ENCODE measurements around the gene DNAJC7. TPM values are rescaled to one million over a fixed set of nuclear protein-coding genes. Genes with fewer than 3 reads are reported as not detected.
A peak's percentile ranks its signal among the peaks of the same experiment; 100 is the strongest.

DNAJC7 gene
- total RNA-seq, 2 experiments from 2014 or later, result 79.7 to 80.9 TPM

DNA sequence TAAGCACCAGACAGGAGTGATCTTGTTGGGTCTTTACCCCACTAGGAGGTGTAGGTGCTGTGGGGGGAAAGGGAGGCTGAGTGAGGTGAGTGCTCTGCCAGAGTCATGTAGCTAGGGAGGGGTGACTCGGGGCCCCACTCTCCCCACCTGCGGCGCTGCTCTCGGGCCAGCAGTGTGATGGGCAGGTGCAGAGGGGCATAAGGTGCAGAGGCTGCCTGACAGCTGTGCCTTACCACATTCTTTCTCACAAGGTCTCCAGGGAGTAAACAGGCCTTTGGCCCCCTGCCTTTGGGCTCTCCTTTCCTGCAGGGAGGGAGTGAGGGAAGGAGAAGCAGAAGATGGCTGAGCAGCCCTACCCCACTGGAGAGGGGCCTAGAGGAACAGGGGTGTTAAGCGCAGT is 55.1 kb downstream of the DNAJC7 start:
- DNase-seq, result no peak
- Mint-ChIP-seq H3K4me3 (no peak overlapping the region), H3K4me1 (ENCODE audit: low read depth) (peaks cover 14% of the 10 kb centered on the region), H3K27ac (no peak overlapping the region), H3K9me3 (no peaks in the 10 kb centered on the region), H3K27me3 (no peaks in the 10 kb centered on the region), H3K36me3 (no peaks in the 10 kb centered on the region)
- ChIA-PET POLR2A (no interaction called here), CTCF (interaction anchor here (0.6 to 4.8 kb wide), 6 partner anchors 26 to 156 kb away, joined by 3 to 43 read pairs (median 4); partner anchors contain the start of gene DHX58)
- intact Hi-C loops (cut with micrococcal nuclease), result no loop called here

DNA sequence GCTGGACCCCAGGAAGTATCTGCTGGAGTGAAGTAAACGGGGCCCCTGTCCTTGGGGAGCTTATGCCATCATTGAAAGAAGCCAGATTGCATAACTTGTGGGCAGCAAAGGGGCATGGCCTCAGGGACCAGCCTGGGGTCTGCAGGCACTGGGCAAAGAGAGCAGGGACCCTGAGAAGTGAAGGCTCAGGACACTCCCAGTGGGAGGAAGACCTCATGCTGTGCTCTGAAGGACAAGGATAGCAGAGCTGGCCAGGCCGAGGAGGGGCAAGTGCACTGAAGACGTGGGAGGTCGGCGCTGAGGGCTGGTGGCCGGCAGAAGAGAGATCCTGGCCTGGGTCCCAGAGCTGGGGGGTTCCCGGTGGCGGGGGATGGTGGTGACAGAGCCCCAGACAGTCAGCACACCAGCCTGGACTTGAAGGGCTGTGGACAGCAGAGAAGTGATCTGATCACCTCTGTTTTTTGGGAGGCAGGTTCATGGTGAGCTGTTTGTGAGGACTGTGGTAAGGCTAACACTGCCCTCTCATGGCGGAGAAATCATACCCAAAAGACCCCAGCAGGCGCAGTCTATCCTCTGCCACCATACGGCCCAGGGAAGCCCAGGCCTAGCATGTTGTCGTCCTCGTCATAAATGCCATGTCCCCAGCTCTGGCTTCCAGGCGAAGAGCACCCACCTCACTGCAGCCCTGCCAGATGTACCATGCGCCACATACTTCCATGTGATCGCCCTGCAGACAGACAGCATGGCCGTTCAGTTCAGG is 57.7 kb downstream of the DNAJC7 start:
- H3K4me3 Mint-ChIP-seq, result no peak overlapping the region
- peak; percentile 22 for DNase-seq
- POLR2A ChIA-PET, result interaction anchor here (1.5 kb wide), 1 partner anchor 148 kb away, joined by 3 read pairs; the partner anchor contains the start of gene P3H4
- H3K9me3 Mint-ChIP-seq, result no peaks in the 10 kb centered on the region
- intact Hi-C loops (cut with micrococcal nuclease), result no loop called here
- H3K27ac Mint-ChIP-seq, result no peak overlapping the region
- H3K36me3 Mint-ChIP-seq, result no peaks in the 10 kb centered on the region
- CTCF ChIA-PET, result interaction anchor here (1.2 to 1.5 kb wide), 3 partner anchors 25 to 159 kb away, joined by 3 read pairs; no protein-coding TSS in a partner anchor
- H3K4me1 Mint-ChIP-seq (ENCODE audit: low read depth), result no peaks in the 10 kb centered on the region
- no peaks in the 10 kb centered on the region for H3K27me3 Mint-ChIP-seq

DNA sequence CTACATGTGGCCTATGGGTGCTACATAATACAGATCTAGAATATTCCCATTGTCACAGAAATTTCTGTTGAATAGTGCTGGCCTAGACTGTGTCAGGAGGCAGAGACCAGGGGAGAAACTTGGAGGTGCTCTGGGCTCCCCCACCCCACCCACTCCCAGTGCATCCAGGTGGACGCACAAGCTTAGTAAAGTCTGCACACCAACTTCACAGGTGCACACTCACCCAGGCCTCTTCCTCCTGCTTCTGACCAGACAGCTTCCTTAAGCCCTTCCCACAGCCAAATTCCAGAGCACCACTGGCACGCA is 58.3 kb downstream of the DNAJC7 start:
- H3K4me3 Mint-ChIP-seq, result no peak overlapping the region
- DNase-seq, result no peak
- H3K9me3 Mint-ChIP-seq, result no peaks in the 10 kb centered on the region
- H3K4me1 Mint-ChIP-seq (ENCODE audit: low read depth), result no peaks in the 10 kb centered on the region
- H3K27me3 Mint-ChIP-seq, result no peaks in the 10 kb centered on the region
- no peaks in the 10 kb centered on the region for H3K36me3 Mint-ChIP-seq
- ChIA-PET CTCF (interaction anchor here (1.2 kb wide), 1 partner anchor 107 kb away, joined by 3 read pairs; no protein-coding TSS in a partner anchor), POLR2A (interaction anchor here (1.5 kb wide), 1 partner anchor 148 kb away, joined by 3 read pairs; the partner anchor contains the start of gene P3H4)
- H3K27ac Mint-ChIP-seq, result no peak overlapping the region
- intact Hi-C loops (cut with micrococcal nuclease), result no loop called here

DNA sequence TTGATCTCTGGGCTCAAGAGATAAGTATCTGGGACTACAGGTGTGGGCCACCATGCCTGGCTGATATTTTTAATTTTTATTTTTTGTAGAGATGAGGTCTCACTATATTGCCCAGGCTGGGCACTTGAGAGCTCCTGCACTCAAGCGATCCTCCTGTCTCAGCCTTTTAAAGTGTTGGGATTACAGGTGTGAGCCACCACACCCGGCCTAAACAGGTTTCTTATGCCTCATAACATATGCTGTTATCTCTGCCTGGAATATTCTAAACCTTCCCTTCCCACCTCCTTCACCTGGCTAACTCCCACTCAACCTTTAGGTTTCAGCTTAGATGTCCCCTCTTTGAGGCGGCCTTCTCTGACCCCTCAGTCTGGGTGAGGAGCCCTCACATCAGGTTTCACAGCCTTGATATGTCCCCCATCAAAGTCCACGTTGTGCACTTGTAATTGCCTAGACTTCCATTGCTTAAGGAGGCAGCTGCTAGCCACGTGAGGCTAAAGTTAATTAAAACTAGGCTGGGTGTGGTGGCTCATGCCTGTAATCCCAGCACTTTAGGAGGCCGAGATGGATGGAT is 59.3 kb downstream of the DNAJC7 start:
- intact Hi-C loops (cut with micrococcal nuclease), result no loop called here
- H3K27me3 Mint-ChIP-seq, result no peaks in the 10 kb centered on the region
- H3K4me3 Mint-ChIP-seq, result no peak overlapping the region
- H3K27ac Mint-ChIP-seq, result no peak overlapping the region
- no peak for DNase-seq
- CTCF ChIA-PET, result interaction anchor here (0.7 kb wide), 1 partner anchor 111 kb away, joined by 3 read pairs; no protein-coding TSS in a partner anchor
- POLR2A ChIA-PET, result no interaction called here
- H3K36me3 Mint-ChIP-seq, result no peaks in the 10 kb centered on the region
- H3K9me3 Mint-ChIP-seq, result no peaks in the 10 kb centered on the region
- no peaks in the 10 kb centered on the region for H3K4me1 Mint-ChIP-seq (ENCODE audit: low read depth)

DNA sequence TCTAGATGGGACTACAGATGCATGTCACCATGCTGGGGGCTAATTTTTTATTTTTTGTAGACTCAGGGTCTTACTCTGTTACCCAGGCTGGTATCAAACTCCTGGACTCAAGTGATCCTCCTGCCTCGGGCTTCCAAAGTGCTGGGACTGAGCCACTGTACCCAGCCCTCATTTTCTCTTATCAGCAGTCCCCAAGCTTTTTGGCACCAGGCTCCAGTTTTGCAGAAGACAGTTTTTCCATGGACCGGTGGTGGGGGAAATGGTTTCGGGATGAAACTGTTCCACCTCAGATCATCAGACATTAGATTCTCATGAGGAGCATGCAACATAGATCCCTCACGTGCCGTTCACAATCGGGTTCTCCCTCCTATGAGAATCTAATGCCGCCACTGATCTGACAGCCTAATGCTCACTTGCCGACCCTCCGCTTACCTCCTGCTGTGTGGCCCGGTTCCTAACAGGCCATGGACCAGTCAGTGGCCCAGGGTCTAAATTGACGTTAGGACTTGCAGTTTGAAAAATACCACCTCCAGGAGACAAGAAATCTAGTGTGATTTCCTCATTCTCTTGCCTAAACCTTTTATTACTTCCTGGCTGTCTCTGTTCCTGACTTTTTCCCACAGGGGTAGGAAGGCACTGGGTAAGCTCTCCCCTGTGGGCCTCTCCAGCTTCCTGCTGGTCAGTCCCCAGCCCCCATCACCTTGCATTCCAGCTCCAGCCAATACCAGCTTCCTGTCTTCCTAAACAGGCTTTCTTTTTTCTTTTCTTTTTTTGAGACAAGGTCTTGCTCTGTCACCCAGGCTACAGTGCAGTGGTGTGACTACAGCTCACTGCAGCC is 60.0 kb downstream of the DNAJC7 start:
- no peak for DNase-seq
- Mint-ChIP-seq H3K27ac (no peak overlapping the region), H3K27me3 (no peaks in the 10 kb centered on the region), H3K36me3 (no peaks in the 10 kb centered on the region), H3K9me3 (no peaks in the 10 kb centered on the region), H3K4me1 (ENCODE audit: low read depth) (no peaks in the 10 kb centered on the region), H3K4me3 (no peak overlapping the region)
- intact Hi-C loops (cut with micrococcal nuclease), result no loop called here
- CTCF ChIA-PET, result no interaction called here
- POLR2A ChIA-PET, result no interaction called here

DNA sequence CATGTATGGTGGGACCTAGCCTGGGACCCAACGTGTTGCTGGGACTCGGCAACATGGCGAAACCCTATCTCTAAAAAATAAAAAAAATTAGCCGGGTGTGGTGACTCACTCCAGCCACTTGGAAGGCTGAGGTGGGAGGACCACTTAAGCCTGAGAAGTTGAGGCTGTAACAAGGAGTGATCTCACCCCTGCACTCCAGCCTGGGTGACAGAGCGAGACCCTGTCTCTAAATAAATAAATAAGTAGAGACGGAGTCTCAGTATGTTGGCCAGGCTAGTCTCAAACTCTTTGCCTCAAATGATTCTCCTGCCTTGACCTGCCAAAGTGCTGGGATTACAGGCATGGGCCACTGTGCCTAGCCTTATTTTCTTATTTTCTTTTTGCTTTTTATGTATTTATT is 60.7 kb downstream of the DNAJC7 start:
- intact Hi-C loops (cut with micrococcal nuclease), result no loop called here
- no peaks in the 10 kb centered on the region for H3K27me3 Mint-ChIP-seq
- CTCF ChIA-PET, result no interaction called here
- no peak for DNase-seq
- POLR2A ChIA-PET, result no interaction called here
- no peaks in the 10 kb centered on the region for H3K4me1 Mint-ChIP-seq (ENCODE audit: low read depth)
- no peak overlapping the region for H3K27ac Mint-ChIP-seq
- no peak overlapping the region for H3K4me3 Mint-ChIP-seq
- no peaks in the 10 kb centered on the region for H3K36me3 Mint-ChIP-seq
- no peaks in the 10 kb centered on the region for H3K9me3 Mint-ChIP-seq

DNA sequence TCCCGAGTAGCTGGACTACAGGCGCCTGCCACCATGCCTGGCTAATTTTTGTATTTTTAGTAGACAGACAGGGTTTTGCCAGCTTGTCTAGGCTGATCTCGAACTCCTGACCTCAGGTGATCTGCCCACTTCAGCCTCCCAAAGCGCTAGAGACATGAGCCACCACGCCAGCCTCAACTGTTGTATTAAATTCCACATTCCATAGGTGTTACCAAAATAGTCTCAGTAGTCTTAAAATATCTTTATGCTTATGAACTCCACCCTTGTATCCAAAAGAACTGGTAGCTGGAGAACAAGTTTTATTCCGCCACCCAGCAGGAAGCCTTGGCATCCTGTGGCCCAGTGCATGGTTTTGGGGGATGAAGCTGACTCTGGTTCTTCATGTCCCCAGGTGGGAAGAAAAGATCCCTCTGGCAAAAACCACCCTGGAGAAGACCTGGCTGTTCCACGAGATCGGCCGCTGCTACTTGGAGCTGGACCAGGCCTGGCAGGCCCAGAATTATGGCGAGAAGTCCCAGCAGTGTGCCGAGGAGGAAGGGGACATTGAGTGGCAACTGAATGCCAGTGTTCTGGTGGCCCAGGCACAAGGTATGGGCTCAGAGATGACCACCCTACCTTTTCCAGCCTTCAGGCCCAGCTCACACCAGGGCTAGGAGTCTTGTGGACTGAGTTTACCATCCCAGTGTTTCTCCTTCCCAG is 68.3 kb downstream of the DNAJC7 start:
- no peak overlapping the region for H3K27ac Mint-ChIP-seq
- no peaks in the 10 kb centered on the region for H3K4me1 Mint-ChIP-seq (ENCODE audit: low read depth)
- no peaks in the 10 kb centered on the region for H3K27me3 Mint-ChIP-seq
- CTCF ChIA-PET, result interaction anchor here (1.3 kb wide), 1 partner anchor 16 kb away, joined by 5 read pairs; no protein-coding TSS in a partner anchor
- intact Hi-C loops (cut with micrococcal nuclease), result no loop called here
- no peaks in the 10 kb centered on the region for H3K36me3 Mint-ChIP-seq
- POLR2A ChIA-PET, result no interaction called here
- no peak for DNase-seq
- H3K9me3 Mint-ChIP-seq, result no peaks in the 10 kb centered on the region
- no peak overlapping the region for H3K4me3 Mint-ChIP-seq

DNA sequence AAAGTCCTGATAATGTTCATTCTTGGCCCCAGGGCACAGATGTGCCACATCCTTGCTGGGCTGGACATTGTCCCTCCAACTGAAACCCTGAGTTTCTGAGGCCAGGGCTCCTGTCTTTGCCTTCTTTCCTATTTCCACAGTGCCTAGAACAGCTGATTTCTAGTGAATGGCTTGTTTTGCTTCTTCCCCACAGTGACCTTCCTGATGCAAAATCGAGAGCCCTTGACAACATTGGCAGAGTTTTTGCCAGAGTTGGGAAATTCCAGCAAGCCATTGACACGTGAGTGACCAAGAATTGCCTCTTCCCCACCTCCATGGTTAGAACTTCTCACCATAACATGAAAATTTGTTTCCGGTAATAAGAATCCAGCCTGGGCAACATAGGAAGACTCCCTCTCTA is 72.3 kb downstream of the DNAJC7 start:
- no peaks in the 10 kb centered on the region for H3K27me3 Mint-ChIP-seq
- H3K27ac Mint-ChIP-seq, result no peak overlapping the region
- no peaks in the 10 kb centered on the region for H3K36me3 Mint-ChIP-seq
- H3K4me1 Mint-ChIP-seq (ENCODE audit: low read depth), result no peaks in the 10 kb centered on the region
- CTCF ChIA-PET, result no interaction called here
- no peaks in the 10 kb centered on the region for H3K9me3 Mint-ChIP-seq
- intact Hi-C loops (cut with micrococcal nuclease), result no loop called here
- no peak overlapping the region for H3K4me3 Mint-ChIP-seq
- no peak for DNase-seq
- POLR2A ChIA-PET, result no interaction called here

DNA sequence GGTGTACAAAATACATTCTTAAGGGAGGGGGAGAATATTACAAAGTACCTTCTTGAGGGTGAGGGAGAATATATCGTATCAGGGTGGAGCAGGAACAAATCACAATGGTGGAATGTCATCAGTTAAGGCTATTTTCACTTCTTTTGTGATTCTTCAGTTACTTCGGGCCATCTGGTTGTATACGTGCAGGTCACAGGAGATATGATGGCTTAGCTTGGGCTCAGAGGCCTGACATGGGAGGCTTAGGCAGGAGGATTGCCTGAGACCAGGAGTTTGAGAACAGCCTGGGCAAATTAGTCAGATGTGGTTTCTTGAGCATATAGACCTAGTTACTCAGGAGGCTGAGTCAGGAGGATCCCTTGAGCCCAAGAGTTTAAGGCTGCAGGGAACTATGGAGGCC is 73.7 kb downstream of the DNAJC7 start:
- ChIA-PET CTCF (no interaction called here), POLR2A (no interaction called here)
- Mint-ChIP-seq H3K27me3 (no peaks in the 10 kb centered on the region), H3K4me1 (ENCODE audit: low read depth) (no peaks in the 10 kb centered on the region), H3K27ac (no peak overlapping the region), H3K4me3 (no peak overlapping the region), H3K36me3 (no peaks in the 10 kb centered on the region), H3K9me3 (no peaks in the 10 kb centered on the region)
- intact Hi-C loops (cut with micrococcal nuclease), result no loop called here
- no peak for DNase-seq

DNA sequence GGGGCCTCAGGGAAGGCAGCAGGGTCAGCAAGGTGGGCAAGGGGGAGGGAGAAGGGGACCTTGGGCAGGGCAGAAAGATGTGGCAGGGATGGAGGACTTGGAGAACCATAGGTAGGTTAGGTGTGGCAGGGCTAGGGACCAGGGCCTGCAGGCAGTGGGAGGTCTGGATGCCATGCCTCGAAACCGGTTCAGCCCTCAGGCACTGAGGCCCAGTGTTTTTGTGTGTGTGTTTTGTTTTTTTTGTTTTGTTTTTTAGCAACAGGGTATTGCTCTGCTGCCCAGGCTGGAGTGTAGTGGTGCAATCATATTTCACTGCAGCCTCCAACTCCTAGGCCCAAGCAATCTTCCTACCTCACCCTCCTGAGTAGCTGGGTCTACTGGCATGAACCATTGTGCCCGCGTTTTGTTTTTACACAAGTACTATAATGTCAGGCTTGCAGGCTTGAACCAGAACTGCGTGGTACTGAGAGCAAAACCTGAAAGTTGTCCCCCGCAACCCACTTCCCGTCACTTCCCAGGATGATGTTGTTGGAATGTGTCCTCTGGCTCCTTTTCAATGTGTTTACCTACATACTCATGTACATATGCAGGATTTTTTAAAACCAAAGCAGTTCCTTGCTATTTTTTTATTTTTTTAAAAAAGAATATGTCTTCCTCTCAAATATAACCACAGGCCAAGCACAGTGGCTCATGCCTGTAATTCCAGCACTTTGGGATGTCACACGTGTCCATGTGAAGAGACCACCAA is 74.4 kb downstream of the DNAJC7 start:
- Mint-ChIP-seq H3K36me3 (no peaks in the 10 kb centered on the region), H3K4me3 (no peak overlapping the region), H3K27me3 (no peaks in the 10 kb centered on the region)

DNA sequence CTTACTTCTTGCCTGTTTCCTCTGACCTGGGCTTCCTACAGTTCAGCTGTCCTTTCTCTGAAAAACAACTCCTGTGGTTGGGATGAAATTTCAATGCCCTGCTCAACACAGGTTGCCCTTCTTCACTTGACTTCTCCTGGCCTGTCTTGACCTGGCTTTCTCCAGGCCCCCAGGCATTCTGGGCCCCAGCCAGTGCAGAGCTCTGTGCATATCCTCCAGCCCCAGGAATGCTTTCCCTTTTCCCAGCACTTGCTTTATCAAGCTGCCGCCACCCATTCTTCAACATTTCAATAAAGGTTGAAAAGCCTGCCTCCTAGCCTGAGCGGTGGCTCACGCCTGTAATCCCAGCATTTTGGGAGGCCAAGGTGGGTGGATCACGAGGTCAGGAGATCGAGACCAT is 76.1 kb downstream of the DNAJC7 start:
- intact Hi-C loops (cut with micrococcal nuclease), result no loop called here
- no peaks in the 10 kb centered on the region for H3K27me3 Mint-ChIP-seq
- no peaks in the 10 kb centered on the region for H3K4me1 Mint-ChIP-seq (ENCODE audit: low read depth)
- H3K4me3 Mint-ChIP-seq, result no peak overlapping the region
- ChIA-PET POLR2A (no interaction called here), CTCF (no interaction called here)
- no peaks in the 10 kb centered on the region for H3K36me3 Mint-ChIP-seq
- DNase-seq, result no peak
- H3K9me3 Mint-ChIP-seq, result no peaks in the 10 kb centered on the region
- no peak overlapping the region for H3K27ac Mint-ChIP-seq

More for the DNA sequence above, 74.4 kb downstream of the DNAJC7 start:
- no peak overlapping the region for H3K27ac Mint-ChIP-seq
- no peaks in the 10 kb centered on the region for H3K4me1 Mint-ChIP-seq (ENCODE audit: low read depth)
- POLR2A ChIA-PET, result no interaction called here
- no peaks in the 10 kb centered on the region for H3K9me3 Mint-ChIP-seq
- no peak for DNase-seq
- intact Hi-C loops (cut with micrococcal nuclease), result no loop called here
- CTCF ChIA-PET, result no interaction called here

Measured in activated CD4-positive, alpha-beta memory T cell treated with anti-CD3 and anti-CD28 coated beads for 36 hours (primary cell).